ENCODE measurements around the gene TTPAL.
"Not testable (repeated sequence)": the region's sequence is repeated elsewhere in the genome, so short reads cannot be mapped to it uniquely, and the experiment has no call there.

TTPAL gene

DNA sequence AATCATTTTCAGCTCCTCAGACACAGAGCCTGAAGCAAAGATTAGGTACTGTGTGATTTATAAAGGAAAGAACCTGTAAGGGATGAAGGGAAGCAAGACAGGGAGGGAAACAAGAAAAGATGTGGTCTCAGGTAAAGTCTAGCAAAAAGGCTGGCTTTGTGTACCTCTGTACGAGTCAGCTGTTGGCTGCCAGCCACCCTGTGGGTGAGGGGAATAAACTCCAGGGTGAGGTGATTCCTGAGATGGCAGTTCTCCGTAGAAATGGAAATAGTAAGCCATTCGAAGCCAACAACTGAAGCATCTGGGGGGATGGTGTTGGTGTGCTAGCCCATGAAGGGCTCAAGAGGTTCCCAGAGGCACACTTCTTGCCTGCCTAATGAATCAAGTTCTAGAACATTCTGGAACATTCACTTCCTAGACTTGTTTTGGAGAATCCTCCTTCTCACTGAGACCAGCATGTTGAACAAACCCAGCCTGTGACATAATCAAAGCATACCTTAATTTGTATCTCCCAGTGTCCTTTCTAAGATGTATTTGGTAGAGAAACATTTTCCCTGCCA is 10.6 kb upstream of the TTPAL start:
- DNase-seq (ENCODE audit: extremely low spot score) = no peak
- CTCF ChIA-PET = interaction anchor here (0.5 kb wide), 1 partner anchor 460 kb away, joined by 3 read pairs; no protein-coding TSS in a partner anchor
- TF ChIP-seq CTBP1 (IDR thresholded peaks at IDR 0.05; ENCODE audit: borderline replicate concordance) (no peak), ELF4 (IDR thresholded peaks at IDR 0.05) (no peak), ZNF384 (IDR thresholded peaks at IDR 0.05) (no peak), PKNOX1 (IDR thresholded peaks at IDR 0.05) (no peak), L3MBTL2 (conservative IDR thresholded peaks at IDR 0.05) (no peak), FOXA1 (IDR thresholded peaks at IDR 0.05) (no peak), HDGF (IDR thresholded peaks at IDR 0.05; ENCODE audit: borderline replicate concordance) (no peak), TARDBP (IDR thresholded peaks at IDR 0.05) (no peak), SUZ12 (IDR thresholded peaks at IDR 0.05) (no peak), LEF1 (IDR thresholded peaks at IDR 0.05; ENCODE audit: borderline replicate concordance) (no peak), BHLHE40 (IDR thresholded peaks at IDR 0.05; ENCODE audit: borderline replicate concordance) (no peak), SP1 (IDR thresholded peaks at IDR 0.05) (no peak), ARNT (IDR thresholded peaks at IDR 0.05) (no peak), NFRKB (IDR thresholded peaks at IDR 0.05) (no peak), FOXM1 (IDR thresholded peaks at IDR 0.05; ENCODE audit: borderline replicate concordance) (no peak), FOXK2 (IDR thresholded peaks at IDR 0.05) (no peak)
- POLR2A ChIA-PET = no interaction called here

GRCh38 chr20:44467289-44467883 is 8.3 kb upstream of the TTPAL start:
- POLR2A ChIA-PET = no interaction called here
- no peak for DNase-seq (ENCODE audit: extremely low spot score)
- CTCF ChIA-PET = interaction anchor here (0.6 kb wide), 1 partner anchor 140 kb away, joined by 3 read pairs; no protein-coding TSS in a partner anchor

DNA sequence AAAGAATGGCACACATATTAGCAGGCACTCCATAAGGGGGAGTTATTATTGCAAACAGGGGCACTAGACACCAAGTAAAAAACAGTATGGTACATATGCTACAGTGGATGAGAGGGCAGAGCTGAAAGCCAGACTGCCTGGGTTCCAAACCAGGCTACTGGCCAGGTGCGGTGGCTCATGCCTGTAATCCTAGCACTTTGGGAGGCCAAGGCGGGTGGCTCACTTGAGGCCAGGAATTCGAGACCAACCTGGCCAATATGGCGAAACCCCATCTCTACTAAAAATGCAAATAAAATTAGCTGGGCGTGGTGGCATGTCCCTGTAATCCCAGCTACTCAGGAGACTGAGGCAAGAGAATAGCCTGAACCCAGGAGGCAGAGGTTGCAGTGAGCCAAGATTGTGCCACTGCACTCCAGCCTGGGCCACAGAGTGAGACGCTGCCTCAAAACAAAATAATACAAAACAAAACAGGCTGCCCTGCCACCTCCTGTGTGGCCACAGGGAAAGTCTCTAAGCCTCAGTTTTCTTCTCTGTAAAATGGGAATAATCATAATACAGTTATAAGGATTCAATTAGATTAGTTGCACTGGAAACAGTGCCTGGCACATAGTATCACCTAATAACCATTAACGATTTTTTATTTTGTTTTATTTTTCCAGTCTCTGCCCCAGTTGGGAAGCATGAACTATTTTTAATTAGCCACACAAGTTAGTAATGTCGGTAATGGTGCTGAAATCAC is 7.5 kb upstream of the TTPAL start:
- ChIA-PET POLR2A (no interaction called here), CTCF (no interaction called here)

More at GRCh38 chr20:44467289-44467883, 8.3 kb upstream of the TTPAL start:
- TF ChIP-seq CTBP1 (IDR thresholded peaks at IDR 0.05; ENCODE audit: borderline replicate concordance) (no peak), PKNOX1 (IDR thresholded peaks at IDR 0.05) (no peak), FOXM1 (IDR thresholded peaks at IDR 0.05; ENCODE audit: borderline replicate concordance) (no peak), FOXK2 (IDR thresholded peaks at IDR 0.05) (no peak), ZNF384 (IDR thresholded peaks at IDR 0.05) (no peak), SUZ12 (IDR thresholded peaks at IDR 0.05) (no peak)

DNA sequence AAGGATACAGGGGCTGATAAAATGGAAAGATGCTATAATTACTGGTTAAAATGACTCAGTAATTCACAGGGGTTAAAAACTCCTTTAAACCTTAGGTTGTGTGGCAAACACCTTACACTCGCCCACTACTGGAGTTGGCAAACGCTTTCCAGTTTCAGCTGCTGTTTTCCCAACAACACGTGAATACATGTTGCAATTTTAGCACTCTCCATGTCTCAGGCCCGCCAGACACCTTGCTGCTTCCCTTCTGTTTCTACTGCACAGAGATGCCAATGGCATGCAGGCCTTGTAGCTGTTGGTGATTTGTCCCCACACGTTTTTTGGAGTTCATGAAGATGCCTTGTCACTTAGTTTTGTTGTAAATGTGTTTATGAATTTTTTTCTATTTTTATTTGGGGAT is 5.3 kb upstream of the TTPAL start:
- no peak for DNase-seq (ENCODE audit: extremely low spot score)
- POLR2A ChIA-PET = no interaction called here
- CTCF ChIA-PET = no interaction called here
- TF ChIP-seq FOXA1 (IDR thresholded peaks at IDR 0.05) = no peak
- no peak for TF ChIP-seq SP1 (IDR thresholded peaks at IDR 0.05)
- no peak for TF ChIP-seq SUZ12 (IDR thresholded peaks at IDR 0.05)
- TF ChIP-seq CTBP1 (IDR thresholded peaks at IDR 0.05; ENCODE audit: borderline replicate concordance) = no peak
- no peak for TF ChIP-seq BHLHE40 (IDR thresholded peaks at IDR 0.05; ENCODE audit: borderline replicate concordance)
- no peak for TF ChIP-seq ZNF384 (IDR thresholded peaks at IDR 0.05)
- no peak for TF ChIP-seq ELF4 (IDR thresholded peaks at IDR 0.05)

More for the DNA sequence above, 7.5 kb upstream of the TTPAL start:
- no peak for DNase-seq (ENCODE audit: extremely low spot score)
- TF ChIP-seq BHLHE40 (IDR thresholded peaks at IDR 0.05; ENCODE audit: borderline replicate concordance) (no peak), FOXM1 (IDR thresholded peaks at IDR 0.05; ENCODE audit: borderline replicate concordance) (no peak), L3MBTL2 (conservative IDR thresholded peaks at IDR 0.05) (no peak), ELF4 (IDR thresholded peaks at IDR 0.05) (no peak), LEF1 (IDR thresholded peaks at IDR 0.05; ENCODE audit: borderline replicate concordance) (no peak), FOXK2 (IDR thresholded peaks at IDR 0.05) (no peak), NFRKB (IDR thresholded peaks at IDR 0.05) (no peak), ZNF384 (IDR thresholded peaks at IDR 0.05) (no peak), SP1 (IDR thresholded peaks at IDR 0.05) (no peak), ARNT (IDR thresholded peaks at IDR 0.05) (no peak), TARDBP (IDR thresholded peaks at IDR 0.05) (no peak), SUZ12 (IDR thresholded peaks at IDR 0.05) (no peak), CTBP1 (IDR thresholded peaks at IDR 0.05; ENCODE audit: borderline replicate concordance) (no peak)

DNA sequence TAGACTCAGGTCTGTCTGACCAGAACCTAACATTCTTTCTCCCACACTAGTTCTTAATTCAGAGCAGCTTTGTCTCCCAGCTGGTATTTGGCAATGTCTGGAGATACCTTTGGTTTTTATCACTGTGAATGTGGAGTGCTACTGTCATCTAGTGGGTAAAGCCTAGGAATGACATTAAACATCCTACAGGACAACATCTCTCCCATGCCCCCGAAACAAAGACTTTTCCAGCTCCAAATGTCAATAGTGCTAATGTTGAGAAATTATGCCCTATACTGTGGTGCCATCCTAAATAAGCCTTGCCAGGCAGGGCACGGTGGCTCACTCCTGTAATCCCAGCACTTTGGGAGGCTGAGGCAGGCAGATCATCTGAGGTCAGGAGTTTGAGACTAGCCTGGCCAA is 4.2 kb upstream of the TTPAL start:
- TF ChIP-seq FOXK2 (IDR thresholded peaks at IDR 0.05) = no peak
- no peak for TF ChIP-seq FOXA1 (IDR thresholded peaks at IDR 0.05)
- TF ChIP-seq ELF4 (IDR thresholded peaks at IDR 0.05) = no peak
- no peak for TF ChIP-seq ARNT (IDR thresholded peaks at IDR 0.05)
- no peak for TF ChIP-seq L3MBTL2 (conservative IDR thresholded peaks at IDR 0.05)
- TF ChIP-seq PKNOX1 (IDR thresholded peaks at IDR 0.05) = no peak
- no peak for TF ChIP-seq ZNF384 (IDR thresholded peaks at IDR 0.05)
- TF ChIP-seq BHLHE40 (IDR thresholded peaks at IDR 0.05; ENCODE audit: borderline replicate concordance) = no peak
- no peak for TF ChIP-seq HDGF (IDR thresholded peaks at IDR 0.05; ENCODE audit: borderline replicate concordance)
- no peak for TF ChIP-seq LEF1 (IDR thresholded peaks at IDR 0.05; ENCODE audit: borderline replicate concordance)
- TF ChIP-seq SP1 (IDR thresholded peaks at IDR 0.05) = no peak
- TF ChIP-seq TARDBP (IDR thresholded peaks at IDR 0.05) = no peak
- TF ChIP-seq CTBP1 (IDR thresholded peaks at IDR 0.05; ENCODE audit: borderline replicate concordance) = no peak
- no peak for TF ChIP-seq FOXM1 (IDR thresholded peaks at IDR 0.05; ENCODE audit: borderline replicate concordance)
- no peak for TF ChIP-seq NFRKB (IDR thresholded peaks at IDR 0.05)
- no peak for TF ChIP-seq SUZ12 (IDR thresholded peaks at IDR 0.05)
- DNase-seq (ENCODE audit: extremely low spot score) = no peak
- ChIA-PET CTCF (interaction anchor here (0.5 to 1.4 kb wide), 4 partner anchors 10 to 258 kb away, joined by 3 to 8 read pairs (median 4); no protein-coding TSS in a partner anchor), POLR2A (no interaction called here)

DNA sequence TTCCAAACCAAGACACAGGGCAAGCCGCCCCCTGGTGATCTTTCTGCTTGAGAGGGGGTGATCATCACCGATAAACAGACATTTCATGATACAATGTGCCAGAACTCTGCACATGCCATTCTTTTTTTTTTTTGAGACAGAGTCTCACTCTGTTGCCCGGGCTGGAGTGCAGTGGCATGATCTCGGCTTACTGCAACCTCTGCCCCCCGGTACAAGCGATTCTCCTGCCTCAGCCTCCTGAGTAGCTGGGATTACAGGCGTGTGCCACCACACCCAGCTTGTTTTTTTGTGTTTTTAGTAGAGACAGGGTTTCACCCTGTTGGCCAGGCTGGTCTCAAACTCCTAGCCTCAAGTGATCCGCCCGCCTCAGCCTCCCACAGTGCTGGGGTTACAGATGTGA is 3.4 kb upstream of the TTPAL start:
- DNase-seq (ENCODE audit: extremely low spot score); POLR2A ChIA-PET: not testable (repeated sequence)
- CTCF ChIA-PET = interaction anchor here (0.7 to 1.1 kb wide), 2 partner anchors 23 to 47 kb away, joined by 3 to 4 read pairs; no protein-coding TSS in a partner anchor

All from HEK293T (cell line).